GM19025 (cell line): ENCODE results near the gene AKAP6.

Source experiments
- ATAC-seq: cut with Tn5 transposase; IDR thresholded peaks from one replicate; pipeline ENCODE4 v1.9.1; 2021; ENCODE audit warnings: mild to moderate bottlenecking, low read depth, moderate library complexity; ENCODE audit not compliant: unreplicated experiment

Gene AKAP6

DNA sequence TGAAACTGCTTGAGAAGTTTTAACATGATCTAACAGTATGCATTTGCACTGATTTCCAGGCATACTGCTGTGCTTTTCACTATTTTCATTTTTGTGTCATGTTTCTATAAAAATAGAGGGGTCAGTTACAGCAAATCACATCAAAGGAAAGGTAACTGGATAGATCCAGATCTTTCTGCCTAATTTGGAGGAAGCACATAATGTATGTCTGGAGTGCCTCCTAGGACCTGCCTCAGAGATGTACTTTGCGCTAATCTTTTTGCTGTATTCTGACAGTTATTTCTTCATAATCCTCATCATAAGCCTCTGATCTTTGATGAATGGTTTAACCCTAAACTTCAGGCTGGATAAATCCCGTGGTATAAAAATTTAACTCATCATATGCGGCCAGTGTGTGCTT, 498.4 kb downstream of the AKAP6 start:
- no peak for ATAC-seq

- ATAC-seq, result no peak
Observed at GRCh38 chr14:32835924-32836323, 506.8 kb downstream of the AKAP6 start.

DNA sequence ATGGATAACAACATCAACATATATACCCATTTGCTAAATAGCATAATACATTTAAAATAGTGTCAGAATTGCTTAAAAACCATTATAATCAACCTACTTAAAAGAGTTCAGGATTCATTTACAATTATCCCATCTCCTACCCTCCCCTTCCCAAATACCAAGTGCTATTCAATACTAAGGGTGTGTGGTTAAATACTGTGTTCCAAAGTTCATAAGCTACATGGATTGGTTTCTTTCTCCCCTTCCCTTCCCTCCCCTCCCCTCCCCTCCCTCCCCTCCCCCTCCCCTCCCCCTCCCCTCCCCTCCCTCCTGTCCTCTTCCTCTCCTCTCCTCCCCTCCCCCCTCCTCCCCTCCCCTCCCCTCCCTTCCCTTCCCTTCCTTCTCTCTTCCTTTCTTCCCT, 512.6 kb downstream of the AKAP6 start:
- no peak for ATAC-seq

DNA sequence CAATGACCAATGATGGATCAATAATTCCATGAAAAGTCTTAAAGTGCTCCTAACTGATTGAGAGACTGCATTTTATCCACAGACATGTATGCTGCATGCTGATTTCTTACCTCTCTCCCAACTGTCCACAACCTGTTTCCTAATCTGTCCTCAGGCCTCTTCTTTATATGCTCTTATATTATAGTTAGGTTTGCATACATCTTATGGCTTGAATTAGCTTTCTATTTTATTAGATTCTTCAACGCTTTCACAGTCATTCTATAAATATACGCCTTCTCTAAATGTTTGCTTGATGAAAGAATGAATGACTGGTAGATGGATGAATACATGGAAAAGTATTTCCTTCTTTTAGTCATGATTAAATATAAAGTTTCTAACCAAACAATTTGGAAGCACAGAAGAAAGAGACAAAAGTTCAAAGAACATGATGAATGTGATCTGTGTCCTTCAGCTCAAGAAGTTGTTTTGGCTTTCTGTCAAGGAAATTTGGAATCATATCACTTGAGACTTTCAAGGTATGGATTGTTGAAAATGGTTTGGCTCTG, 517.8 kb downstream of the AKAP6 start:
- ATAC-seq, result no peak

DNA sequence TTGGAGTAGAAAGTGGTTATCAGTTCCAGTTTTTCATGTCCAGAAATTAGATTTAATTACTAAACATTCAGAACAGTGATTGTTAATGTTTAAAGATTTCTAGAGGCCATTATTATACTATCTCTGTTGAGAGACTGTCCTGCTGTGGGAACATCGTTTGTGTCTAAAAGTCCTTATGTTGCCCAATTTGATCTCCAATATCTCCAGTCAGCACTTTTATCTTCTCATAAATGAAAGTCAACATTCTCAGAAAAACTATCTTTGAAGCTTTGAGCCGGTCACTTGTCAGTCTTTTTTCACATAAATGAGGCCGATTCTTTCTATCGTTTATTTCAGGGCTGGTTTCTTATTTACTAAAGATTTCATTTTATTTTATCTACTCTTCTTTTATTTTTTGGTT, 518.8 kb downstream of the AKAP6 start:
- no peak for ATAC-seq

DNA sequence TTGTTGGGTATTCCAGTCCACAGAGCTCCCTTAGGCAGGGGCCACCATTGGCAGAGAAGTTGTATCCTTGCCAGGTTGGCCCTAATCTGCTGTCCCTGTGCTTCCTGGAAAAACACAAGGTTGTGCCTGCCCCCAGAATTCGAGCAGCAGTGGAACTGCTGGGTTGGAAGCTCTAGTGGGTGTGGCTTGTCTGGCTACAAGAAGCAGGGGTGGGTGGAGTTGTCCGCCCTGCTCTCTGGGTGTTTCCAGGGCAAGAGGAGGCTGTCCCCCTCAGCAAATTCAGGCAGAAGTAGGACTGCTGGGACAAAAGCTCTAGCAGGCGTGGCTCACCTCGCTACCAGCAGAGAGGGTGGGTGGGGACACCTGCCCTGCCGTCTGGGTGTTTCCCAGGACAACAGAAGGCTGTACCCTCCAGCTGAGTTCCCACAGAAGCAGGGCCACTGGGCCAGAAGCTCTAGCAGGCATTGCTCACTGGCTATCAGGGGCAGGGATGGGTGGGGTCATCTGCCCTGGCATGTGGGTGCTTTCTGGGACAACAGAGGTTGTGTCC, 536.8 kb downstream of the AKAP6 start:
- ATAC-seq, result no peak

- no peak for ATAC-seq
Observed at GRCh38 chr14:32883188-32883587, 554.1 kb downstream of the AKAP6 start.
